ENCODE data around the gene LIN28B.
"Not testable (repeated sequence)": the region's sequence is repeated elsewhere in the genome, so short reads cannot be mapped to it uniquely, and the experiment has no call there.

LIN28B gene

GRCh38 chr6:104949206-104949605, 7.7 kb upstream of the LIN28B start:
- no peak overlapping the region for H2AFZ ChIP-seq
- peaks cover 6% of the 10 kb centered on the region for H3K27me3 ChIP-seq (ENCODE audit: control insufficient read depth, insufficient read depth, low read length)
- no peaks in the 10 kb centered on the region for H3K4me1 ChIP-seq
- H3K9me3 ChIP-seq (ENCODE audit: control insufficient read depth, low read length), result no peaks in the 10 kb centered on the region
- no peak overlapping the region for H3K9ac ChIP-seq
- H3K4me2 ChIP-seq (ENCODE audit: low read length), result no peak overlapping the region
- TF ChIP-seq CTCF (IDR thresholded peaks at IDR 0.05), result no peak
- H3K27ac ChIP-seq, result no peak overlapping the region
- H3K4me3 ChIP-seq (ENCODE audit: low read depth, low read length), result no peak overlapping the region
- H3K36me3 ChIP-seq (ENCODE audit: control insufficient read depth, insufficient read depth, low read length), result no peaks in the 10 kb centered on the region
- H3K79me2 ChIP-seq, result no peaks in the 10 kb centered on the region

- no peak overlapping the region for H3K9ac ChIP-seq
- H3K27ac ChIP-seq, result no peak overlapping the region
- H3K4me3 ChIP-seq (ENCODE audit: low read depth, low read length), result no peak overlapping the region
- no peak overlapping the region for H2AFZ ChIP-seq
- H3K36me3 ChIP-seq (ENCODE audit: control insufficient read depth, insufficient read depth, low read length), result no peaks in the 10 kb centered on the region
- no peaks in the 10 kb centered on the region for H3K4me1 ChIP-seq
- TF ChIP-seq CTCF (IDR thresholded peaks at IDR 0.05), result no peak
- H3K9me3 ChIP-seq (ENCODE audit: control insufficient read depth, low read length), result no peaks in the 10 kb centered on the region
- no peaks in the 10 kb centered on the region for H3K79me2 ChIP-seq
- no peak overlapping the region for H3K4me2 ChIP-seq (ENCODE audit: low read length)
- H3K27me3 ChIP-seq (ENCODE audit: control insufficient read depth, insufficient read depth, low read length), result peaks cover 6% of the 10 kb centered on the region
These were observed 5.2 kb upstream of the LIN28B start for GRCh38 chr6:104951677-104952076.

DNA sequence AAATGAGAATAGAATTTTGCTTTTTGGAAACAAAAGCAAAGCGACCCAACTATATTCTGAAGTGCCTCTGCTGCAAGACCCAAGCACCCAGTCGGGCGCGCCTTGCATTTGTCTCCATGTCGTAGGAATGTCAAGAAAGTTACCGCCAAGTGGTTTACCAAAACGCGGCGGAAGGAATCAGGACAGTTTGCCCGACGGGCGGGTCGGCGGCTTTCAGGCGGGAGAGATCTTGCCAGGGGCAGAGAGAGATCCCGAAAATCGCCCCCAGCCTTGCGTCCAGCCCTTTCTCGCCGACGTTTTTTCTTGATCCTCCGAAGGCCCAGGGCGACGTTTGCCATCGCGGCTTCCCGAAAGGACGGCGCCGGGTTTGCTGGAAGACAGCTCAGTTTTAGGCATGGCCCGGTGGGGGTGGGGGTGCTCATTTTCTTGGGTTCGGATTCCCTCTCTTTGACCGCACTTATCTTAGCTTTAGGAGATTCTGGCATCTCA, 4.0 kb upstream of the LIN28B start:
- H3K9ac ChIP-seq, result no peak overlapping the region
- no peak overlapping the region for H3K27ac ChIP-seq
- H2AFZ ChIP-seq, result no peak overlapping the region
- no peaks in the 10 kb centered on the region for H3K79me2 ChIP-seq
- no peak overlapping the region for H3K4me3 ChIP-seq (ENCODE audit: low read depth, low read length)
- no peak for TF ChIP-seq CTCF (IDR thresholded peaks at IDR 0.05)
- H3K4me1 ChIP-seq, result no peaks in the 10 kb centered on the region
- no peaks in the 10 kb centered on the region for H3K9me3 ChIP-seq (ENCODE audit: control insufficient read depth, low read length)
- peaks cover 6% of the 10 kb centered on the region for H3K27me3 ChIP-seq (ENCODE audit: control insufficient read depth, insufficient read depth, low read length)
- no peaks in the 10 kb centered on the region for H3K36me3 ChIP-seq (ENCODE audit: control insufficient read depth, insufficient read depth, low read length)
- H3K4me2 ChIP-seq (ENCODE audit: low read length), result no peak overlapping the region

DNA sequence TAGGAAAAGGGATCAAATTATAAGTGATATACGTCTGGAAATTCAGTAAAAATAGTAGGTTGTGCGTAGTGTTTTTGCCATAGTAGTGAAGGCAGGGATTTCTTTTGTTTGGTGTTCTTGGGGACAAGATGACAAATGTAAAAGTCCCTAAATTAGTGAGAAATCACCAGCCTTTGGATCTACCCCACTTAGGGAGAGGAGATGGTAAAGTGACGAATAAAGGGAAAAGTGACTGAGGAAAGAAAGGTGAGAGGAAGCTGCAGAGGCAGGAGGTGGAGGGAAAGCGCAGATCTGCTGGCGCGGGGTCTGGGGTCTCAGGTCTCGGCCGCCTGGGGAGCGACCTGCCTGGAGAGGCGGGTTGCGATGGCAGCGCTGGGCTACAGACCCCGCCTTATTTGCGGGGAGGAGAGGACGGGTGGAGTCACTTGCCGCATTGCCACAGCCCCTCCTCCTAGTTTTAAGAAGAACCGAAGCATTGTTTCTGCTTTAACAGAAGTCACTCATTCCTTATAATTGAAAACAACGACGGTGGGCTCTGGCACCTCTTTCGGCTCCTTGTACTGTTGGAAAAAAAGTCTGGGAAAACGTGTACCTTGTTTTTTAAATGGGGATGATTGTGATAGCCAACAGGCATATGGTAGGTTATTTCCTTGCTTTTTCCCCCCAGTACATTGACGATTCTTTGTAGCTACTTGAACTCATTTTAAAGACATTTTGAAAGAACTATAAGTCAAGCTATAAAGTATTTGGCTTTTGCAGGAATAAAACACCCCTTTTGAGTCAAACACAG, 3.3 kb upstream of the LIN28B start:
- H3K9me3 ChIP-seq (ENCODE audit: control insufficient read depth, low read length); H3K79me2 ChIP-seq; H3K27ac ChIP-seq; H3K4me3 ChIP-seq (ENCODE audit: low read depth, low read length); H3K4me2 ChIP-seq (ENCODE audit: low read length); H2AFZ ChIP-seq; H3K9ac ChIP-seq; H3K27me3 ChIP-seq (ENCODE audit: control insufficient read depth, insufficient read depth, low read length); H3K4me1 ChIP-seq; H3K36me3 ChIP-seq (ENCODE audit: control insufficient read depth, insufficient read depth, low read length): not testable (repeated sequence)

DNA sequence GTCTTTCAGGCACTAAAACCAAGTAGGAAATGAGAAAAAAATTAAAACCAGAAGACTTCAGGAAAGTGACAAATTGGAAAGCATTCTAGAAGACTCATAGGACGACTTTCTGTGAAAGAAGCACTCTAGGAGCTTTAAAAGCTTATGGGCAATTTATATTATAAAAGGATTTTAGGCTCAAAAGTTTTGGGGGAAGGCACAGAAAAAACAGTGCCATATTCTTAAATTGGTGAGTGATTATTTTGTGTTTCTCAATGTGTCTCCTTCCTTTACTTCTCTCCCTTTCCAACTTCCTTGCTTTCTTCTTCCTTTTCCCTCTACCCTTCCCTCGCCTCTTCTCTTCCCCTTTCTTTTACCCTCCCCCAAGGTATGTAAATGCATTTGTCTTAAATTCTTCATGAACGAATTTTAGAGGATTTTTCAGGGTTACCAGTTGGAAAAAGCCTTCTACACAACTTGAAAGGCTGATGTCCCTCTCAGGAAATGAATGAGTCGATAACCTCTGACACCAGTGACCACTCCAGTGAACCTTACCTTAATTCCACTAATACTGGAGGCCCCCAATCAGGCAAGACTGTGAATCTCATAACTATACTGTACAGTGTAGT, 2.6 kb upstream of the LIN28B start:
- no peak overlapping the region for H3K9ac ChIP-seq
- TF ChIP-seq CTCF (IDR thresholded peaks at IDR 0.05), result no peak
- no peaks in the 10 kb centered on the region for H3K79me2 ChIP-seq
- H3K9me3 ChIP-seq (ENCODE audit: control insufficient read depth, low read length), result no peaks in the 10 kb centered on the region
- H3K36me3 ChIP-seq (ENCODE audit: control insufficient read depth, insufficient read depth, low read length), result no peaks in the 10 kb centered on the region
- no peak overlapping the region for H2AFZ ChIP-seq
- H3K27ac ChIP-seq, result no peak overlapping the region
- H3K27me3 ChIP-seq (ENCODE audit: control insufficient read depth, insufficient read depth, low read length), result peaks cover 6% of the 10 kb centered on the region
- no peak overlapping the region for H3K4me2 ChIP-seq (ENCODE audit: low read length)
- H3K4me3 ChIP-seq (ENCODE audit: low read depth, low read length), result no peak overlapping the region
- H3K4me1 ChIP-seq, result no peaks in the 10 kb centered on the region

Data from parathyroid adenoma (tissue), 2 donors.